ENCODE data around the gene CREB3L1.

DNA sequence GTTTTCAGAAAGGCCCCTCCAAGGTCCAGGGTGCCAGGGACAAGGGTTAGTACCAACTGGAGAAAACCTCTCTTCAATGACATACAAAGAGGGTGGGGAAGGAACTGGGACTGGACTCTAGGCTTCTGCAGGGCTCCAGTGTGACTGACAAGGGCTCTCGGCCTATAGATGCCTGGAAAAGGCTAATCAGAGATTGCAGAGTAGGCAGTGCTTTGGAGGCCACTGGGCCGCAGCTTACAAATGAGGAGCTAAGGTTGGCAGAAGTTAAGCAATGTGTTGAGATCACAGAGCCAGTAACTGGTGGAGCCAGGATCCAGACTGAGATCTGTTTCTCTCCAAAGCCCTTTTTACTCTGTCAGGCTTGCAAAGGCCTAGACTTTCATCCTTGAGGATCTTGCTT is 62.4 kb downstream of the CREB3L1 start:
- TF ChIP-seq FOXM1 (IDR thresholded peaks at IDR 0.05; ENCODE audit: borderline replicate concordance, low read depth) (no peak), TAF1 (IDR thresholded peaks at IDR 0.05; ENCODE audit: low read depth) (no peak), RAD21 (IDR thresholded peaks at IDR 0.05; ENCODE audit: low read depth) (no peak), CREB1 (IDR thresholded peaks at IDR 0.05; ENCODE audit: low read depth) (no peak), CEBPB (IDR thresholded peaks at IDR 0.05) (no peak), YY1 (IDR thresholded peaks at IDR 0.05; ENCODE audit: low read depth) (no peak), EP300 (IDR thresholded peaks at IDR 0.05; ENCODE audit: borderline replicate concordance) (no peak), NFIC (IDR thresholded peaks at IDR 0.05) (no peak), ZBTB7A (IDR thresholded peaks at IDR 0.05; ENCODE audit: low read depth) (no peak), TCF12 (IDR thresholded peaks at IDR 0.05; ENCODE audit: low read depth) (no peak)
- TF ChIP-seq, protein P1, sequence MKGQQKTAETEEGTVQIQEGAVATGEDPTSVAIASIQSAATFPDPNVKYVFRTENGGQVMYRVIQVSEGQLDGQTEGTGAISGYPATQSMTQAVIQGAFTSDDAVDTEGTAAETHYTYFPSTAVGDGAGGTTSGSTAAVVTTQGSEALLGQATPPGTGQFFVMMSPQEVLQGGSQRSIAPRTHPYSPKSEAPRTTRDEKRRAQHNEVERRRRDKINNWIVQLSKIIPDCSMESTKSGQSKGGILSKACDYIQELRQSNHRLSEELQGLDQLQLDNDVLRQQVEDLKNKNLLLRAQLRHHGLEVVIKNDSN (IDR thresholded peaks at IDR 0.05), result no peak
- TF ChIP-seq, protein P2, sequence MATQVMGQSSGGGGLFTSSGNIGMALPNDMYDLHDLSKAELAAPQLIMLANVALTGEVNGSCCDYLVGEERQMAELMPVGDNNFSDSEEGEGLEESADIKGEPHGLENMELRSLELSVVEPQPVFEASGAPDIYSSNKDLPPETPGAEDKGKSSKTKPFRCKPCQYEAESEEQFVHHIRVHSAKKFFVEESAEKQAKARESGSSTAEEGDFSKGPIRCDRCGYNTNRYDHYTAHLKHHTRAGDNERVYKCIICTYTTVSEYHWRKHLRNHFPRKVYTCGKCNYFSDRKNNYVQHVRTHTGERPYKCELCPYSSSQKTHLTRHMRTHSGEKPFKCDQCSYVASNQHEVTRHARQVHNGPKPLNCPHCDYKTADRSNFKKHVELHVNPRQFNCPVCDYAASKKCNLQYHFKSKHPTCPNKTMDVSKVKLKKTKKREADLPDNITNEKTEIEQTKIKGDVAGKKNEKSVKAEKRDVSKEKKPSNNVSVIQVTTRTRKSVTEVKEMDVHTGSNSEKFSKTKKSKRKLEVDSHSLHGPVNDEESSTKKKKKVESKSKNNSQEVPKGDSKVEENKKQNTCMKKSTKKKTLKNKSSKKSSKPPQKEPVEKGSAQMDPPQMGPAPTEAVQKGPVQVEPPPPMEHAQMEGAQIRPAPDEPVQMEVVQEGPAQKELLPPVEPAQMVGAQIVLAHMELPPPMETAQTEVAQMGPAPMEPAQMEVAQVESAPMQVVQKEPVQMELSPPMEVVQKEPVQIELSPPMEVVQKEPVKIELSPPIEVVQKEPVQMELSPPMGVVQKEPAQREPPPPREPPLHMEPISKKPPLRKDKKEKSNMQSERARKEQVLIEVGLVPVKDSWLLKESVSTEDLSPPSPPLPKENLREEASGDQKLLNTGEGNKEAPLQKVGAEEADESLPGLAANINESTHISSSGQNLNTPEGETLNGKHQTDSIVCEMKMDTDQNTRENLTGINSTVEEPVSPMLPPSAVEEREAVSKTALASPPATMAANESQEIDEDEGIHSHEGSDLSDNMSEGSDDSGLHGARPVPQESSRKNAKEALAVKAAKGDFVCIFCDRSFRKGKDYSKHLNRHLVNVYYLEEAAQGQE (IDR thresholded peaks at IDR 0.05; ENCODE audit: low read depth), result no peak
- TF ChIP-seq, protein P3, sequence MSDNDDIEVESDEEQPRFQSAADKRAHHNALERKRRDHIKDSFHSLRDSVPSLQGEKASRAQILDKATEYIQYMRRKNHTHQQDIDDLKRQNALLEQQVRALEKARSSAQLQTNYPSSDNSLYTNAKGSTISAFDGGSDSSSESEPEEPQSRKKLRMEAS (IDR thresholded peaks at IDR 0.05), result no peak
